ENCODE data around the gene PCSK1. TPM values are rescaled to one million over a fixed set of nuclear protein-coding genes. Genes with fewer than 3 reads are reported as not detected.

PCSK1 gene
- total RNA-seq, 1 experiment from 2014 or later, result not detected

DNA sequence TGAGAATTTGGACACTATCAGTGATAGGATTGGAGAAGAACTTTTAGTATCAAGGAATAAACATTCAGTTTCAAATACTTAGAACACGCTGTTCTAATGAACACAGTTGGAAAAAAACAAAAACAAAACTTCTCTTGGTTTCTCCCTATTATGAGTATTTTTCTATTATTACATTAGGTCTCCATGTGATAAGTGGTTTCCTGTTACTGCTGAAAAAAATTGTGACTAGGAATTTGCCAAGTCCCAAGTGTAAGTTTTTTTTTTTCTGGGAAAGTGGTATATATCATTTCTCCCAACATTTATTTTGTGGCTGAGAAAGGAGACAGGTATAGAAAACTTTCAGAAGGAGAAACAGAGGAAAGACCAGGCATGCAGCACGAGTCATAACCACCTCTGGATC, 41.1 kb downstream of the PCSK1 start:
- no TSS peak for BruUV-seq (replicated peaks)
- POLR2A ChIA-PET, result no interaction called here

More for the DNA sequence above, 41.1 kb downstream of the PCSK1 start:
- Histone ChIP-seq H3K4me2 (ENCODE audit: low read length) (no peak overlapping the region), H3K27ac (ENCODE audit: low read depth, low read length) (no peak overlapping the region), H3K27me3 (ENCODE audit: insufficient read depth, low read length) (no peaks in the 10 kb centered on the region), H3K4me3 (replicated peaks in 1 of 2; ENCODE audit: low read depth in 1 of 2, low read length in 2 of 2) (no peak overlapping the region), H3K9me3 (ENCODE audit: control insufficient read depth in 1 of 2, insufficient read depth in 1 of 2, low read depth in 1 of 2, low read length in 2 of 2) (no peaks in the 10 kb centered on the region), H3K36me3 (ENCODE audit: control insufficient read depth in 1 of 2, insufficient read depth in 2 of 2, low read length in 2 of 2) (no peaks in the 10 kb centered on the region), H2AFZ (ENCODE audit: low read depth, low read length, poor library complexity, severe bottlenecking) (no peak overlapping the region), H3K4me1 (ENCODE audit: control insufficient read depth in 1 of 2, insufficient read depth in 2 of 2, low read length in 2 of 2) (no peaks in the 10 kb centered on the region), H3K9me2 (ENCODE audit: insufficient read depth) (no peaks in the 10 kb centered on the region), H4K20me1 (ENCODE audit: insufficient read depth) (no peaks in the 10 kb centered on the region), H3K79me2 (ENCODE audit: insufficient read depth, low read length) (no peaks in the 10 kb centered on the region), H3K9ac (ENCODE audit: low read length) (no peak overlapping the region)
- DNase-seq (ENCODE audit: low read depth, low spot score) (no peak), ATAC-seq (no peak)
- CTCF ChIA-PET, result no interaction called here
- RAD21 ChIA-PET (ENCODE audit: low non-redundant PET in 1 of 2, low total read pairs in 2 of 2, uncharacterized antibody in 2 of 2, unreplicated experiment in 2 of 2), result no interaction called here
- intact Hi-C loops (cut with micrococcal nuclease), result no loop called here
- no peak for TF ChIP-seq TCF7L2 (IDR thresholded peaks at IDR 0.05; ENCODE audit: borderline replicate concordance, extremely low read depth, insufficient read depth, insufficient read length)
- TF ChIP-seq ATF3 (IDR thresholded peaks at IDR 0.05), result no peak
- TF ChIP-seq, protein P1, sequence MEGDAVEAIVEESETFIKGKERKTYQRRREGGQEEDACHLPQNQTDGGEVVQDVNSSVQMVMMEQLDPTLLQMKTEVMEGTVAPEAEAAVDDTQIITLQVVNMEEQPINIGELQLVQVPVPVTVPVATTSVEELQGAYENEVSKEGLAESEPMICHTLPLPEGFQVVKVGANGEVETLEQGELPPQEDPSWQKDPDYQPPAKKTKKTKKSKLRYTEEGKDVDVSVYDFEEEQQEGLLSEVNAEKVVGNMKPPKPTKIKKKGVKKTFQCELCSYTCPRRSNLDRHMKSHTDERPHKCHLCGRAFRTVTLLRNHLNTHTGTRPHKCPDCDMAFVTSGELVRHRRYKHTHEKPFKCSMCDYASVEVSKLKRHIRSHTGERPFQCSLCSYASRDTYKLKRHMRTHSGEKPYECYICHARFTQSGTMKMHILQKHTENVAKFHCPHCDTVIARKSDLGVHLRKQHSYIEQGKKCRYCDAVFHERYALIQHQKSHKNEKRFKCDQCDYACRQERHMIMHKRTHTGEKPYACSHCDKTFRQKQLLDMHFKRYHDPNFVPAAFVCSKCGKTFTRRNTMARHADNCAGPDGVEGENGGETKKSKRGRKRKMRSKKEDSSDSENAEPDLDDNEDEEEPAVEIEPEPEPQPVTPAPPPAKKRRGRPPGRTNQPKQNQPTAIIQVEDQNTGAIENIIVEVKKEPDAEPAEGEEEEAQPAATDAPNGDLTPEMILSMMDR (IDR thresholded peaks at IDR 0.05 in 2 of 3, conservative IDR thresholded peaks at IDR 0.05 in 1 of 3; ENCODE audit: borderline replicate concordance in 1 of 3, insufficient read depth in 1 of 3, low read depth in 2 of 3, low read length in 2 of 3), result no peak
- TF ChIP-seq RAD21 (IDR thresholded peaks at IDR 0.05; ENCODE audit: low read depth), result no peak
- no peak for TF ChIP-seq FOSL1 (IDR thresholded peaks at IDR 0.05; ENCODE audit: low read depth)
- no peak for TF ChIP-seq SIN3A (IDR thresholded peaks at IDR 0.05; ENCODE audit: low read depth)
- no peak for TF ChIP-seq ZFX (IDR thresholded peaks at IDR 0.05)
- no peak for TF ChIP-seq YY1 (IDR thresholded peaks at IDR 0.05; ENCODE audit: extremely low read depth, insufficient replicate concordance, low read depth, low read length)
- no peak for TF ChIP-seq ZNF274 (IDR thresholded peaks at IDR 0.05; ENCODE audit: low read depth, low read length)
- no peak for TF ChIP-seq ZBTB33 (IDR thresholded peaks at IDR 0.05; ENCODE audit: extremely low read depth, insufficient replicate concordance, low read length)
- TF ChIP-seq REST (IDR thresholded peaks at IDR 0.05; ENCODE audit: low read depth), result no peak
- no peak for TF ChIP-seq POLR2A (IDR thresholded peaks at IDR 0.05; ENCODE audit: borderline replicate concordance, extremely low read depth, insufficient read depth, insufficient read length)
- no peak for TF ChIP-seq MAX (IDR thresholded peaks at IDR 0.05)
- no peak for TF ChIP-seq EZH2 (IDR thresholded peaks at IDR 0.05)
- TF ChIP-seq SRF (IDR thresholded peaks at IDR 0.05; ENCODE audit: low read depth), result no peak

All from HCT116 (cell line).